ENCODE results near the gene C1QTNF8.

DNA sequence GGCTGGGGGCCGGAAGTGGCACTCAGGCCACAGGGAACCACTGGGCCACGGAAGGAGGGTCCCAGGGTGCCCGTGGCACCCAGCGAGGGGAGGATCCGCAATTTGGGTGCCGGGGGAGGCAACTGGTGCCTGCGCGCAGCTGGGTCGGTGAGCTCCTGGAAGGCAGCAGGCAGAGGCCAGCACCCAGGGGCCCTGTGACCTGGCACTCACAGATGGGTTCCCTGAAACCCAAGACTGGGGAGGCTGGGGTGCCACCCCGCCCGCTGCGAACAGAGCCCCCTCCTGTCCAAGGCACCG lies 22.8 kb downstream of the C1QTNF8 start:
- TF ChIP-seq, protein P1, sequence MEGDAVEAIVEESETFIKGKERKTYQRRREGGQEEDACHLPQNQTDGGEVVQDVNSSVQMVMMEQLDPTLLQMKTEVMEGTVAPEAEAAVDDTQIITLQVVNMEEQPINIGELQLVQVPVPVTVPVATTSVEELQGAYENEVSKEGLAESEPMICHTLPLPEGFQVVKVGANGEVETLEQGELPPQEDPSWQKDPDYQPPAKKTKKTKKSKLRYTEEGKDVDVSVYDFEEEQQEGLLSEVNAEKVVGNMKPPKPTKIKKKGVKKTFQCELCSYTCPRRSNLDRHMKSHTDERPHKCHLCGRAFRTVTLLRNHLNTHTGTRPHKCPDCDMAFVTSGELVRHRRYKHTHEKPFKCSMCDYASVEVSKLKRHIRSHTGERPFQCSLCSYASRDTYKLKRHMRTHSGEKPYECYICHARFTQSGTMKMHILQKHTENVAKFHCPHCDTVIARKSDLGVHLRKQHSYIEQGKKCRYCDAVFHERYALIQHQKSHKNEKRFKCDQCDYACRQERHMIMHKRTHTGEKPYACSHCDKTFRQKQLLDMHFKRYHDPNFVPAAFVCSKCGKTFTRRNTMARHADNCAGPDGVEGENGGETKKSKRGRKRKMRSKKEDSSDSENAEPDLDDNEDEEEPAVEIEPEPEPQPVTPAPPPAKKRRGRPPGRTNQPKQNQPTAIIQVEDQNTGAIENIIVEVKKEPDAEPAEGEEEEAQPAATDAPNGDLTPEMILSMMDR (IDR thresholded peaks at IDR 0.05; ENCODE audit: low read length), result no peak
- TF ChIP-seq EZH2 (optimal IDR thresholded peaks at IDR 0.05; ENCODE audit: low read depth, low read length) (no peak), EZH2phosphoT487 (IDR thresholded peaks at IDR 0.05; ENCODE audit: low read length) (no peak)
